IPS DF 19.7 (cell line): ENCODE results near the gene GRHL3.

ENCODE experiments used
- DNase-seq: peaks from one replicate; pipeline ENCODE4 v3.0.0-alpha.2; 2013; ENCODE audit warnings: low read depth, low spot score

Gene GRHL3

GRCh38 chr1:24293392-24294227 is 25.5 kb upstream of the GRHL3 start:
- DNase-seq: no peak

GRCh38 chr1:24294228-24294672 is 24.9 kb upstream of the GRHL3 start:
- no peak for DNase-seq

GRCh38 chr1:24294716-24295371 is 24.3 kb upstream of the GRHL3 start:
- no peak for DNase-seq

GRCh38 chr1:24295535-24295934 is 23.6 kb upstream of the GRHL3 start:
- no peak for DNase-seq

GRCh38 chr1:24297187-24297851 is 21.8 kb upstream of the GRHL3 start:
- DNase-seq: no peak

GRCh38 chr1:24297852-24298232 is 21.3 kb upstream of the GRHL3 start:
- DNase-seq: no peak

GRCh38 chr1:24298606-24299005 is 20.6 kb upstream of the GRHL3 start:
- no peak for DNase-seq

GRCh38 chr1:24299901-24300300 is 19.3 kb upstream of the GRHL3 start:
- no peak for DNase-seq

- no peak for DNase-seq
Measured at GRCh38 chr1:24300971-24301784, 18.0 kb upstream of the GRHL3 start.

GRCh38 chr1:24301785-24302175 is 17.4 kb upstream of the GRHL3 start:
- no peak for DNase-seq

GRCh38 chr1:24302209-24302611 is 16.9 kb upstream of the GRHL3 start:
- no peak for DNase-seq

GRCh38 chr1:24303600-24303999 is 15.6 kb upstream of the GRHL3 start:
- DNase-seq: no peak

- DNase-seq: no peak
Measured at GRCh38 chr1:24304763-24305162, 14.4 kb upstream of the GRHL3 start.

- DNase-seq: peak; percentile 84
Measured at GRCh38 chr1:24308365-24309015, 10.7 kb upstream of the GRHL3 start.

- DNase-seq: no peak
Measured at GRCh38 chr1:24309762-24310485, 9.2 kb upstream of the GRHL3 start.

- no peak for DNase-seq
Measured at GRCh38 chr1:24311234-24311633, 7.9 kb upstream of the GRHL3 start.

- DNase-seq: no peak
Measured at GRCh38 chr1:24311741-24312140, 7.4 kb upstream of the GRHL3 start.

GRCh38 chr1:24315391-24315790 is 3.8 kb upstream of the GRHL3 start:
- DNase-seq: no peak

GRCh38 chr1:24316645-24317044 is 2.5 kb upstream of the GRHL3 start:
- no peak for DNase-seq

GRCh38 chr1:24317081-24317480 is 2.1 kb upstream of the GRHL3 start:
- no peak for DNase-seq
